Head of caudate nucleus (tissue), 42 donors: ENCODE data around the gene SCYGR8.

Experiments used
- DNase-seq, 42 donors: peaks; one replicate each; pipeline versions ENCODE4 v3.0.0 to v3.0.0-alpha.2; 2020 to 2021; ENCODE audit warnings: mixed read lengths in 7 of 42
- intact Hi-C: fragments of 100-400 bp; cut with DNase I; formaldehyde crosslinking; loops from one replicate; pipeline ENCODE4 v1.15.0; 2022

SCYGR8 gene

DNA sequence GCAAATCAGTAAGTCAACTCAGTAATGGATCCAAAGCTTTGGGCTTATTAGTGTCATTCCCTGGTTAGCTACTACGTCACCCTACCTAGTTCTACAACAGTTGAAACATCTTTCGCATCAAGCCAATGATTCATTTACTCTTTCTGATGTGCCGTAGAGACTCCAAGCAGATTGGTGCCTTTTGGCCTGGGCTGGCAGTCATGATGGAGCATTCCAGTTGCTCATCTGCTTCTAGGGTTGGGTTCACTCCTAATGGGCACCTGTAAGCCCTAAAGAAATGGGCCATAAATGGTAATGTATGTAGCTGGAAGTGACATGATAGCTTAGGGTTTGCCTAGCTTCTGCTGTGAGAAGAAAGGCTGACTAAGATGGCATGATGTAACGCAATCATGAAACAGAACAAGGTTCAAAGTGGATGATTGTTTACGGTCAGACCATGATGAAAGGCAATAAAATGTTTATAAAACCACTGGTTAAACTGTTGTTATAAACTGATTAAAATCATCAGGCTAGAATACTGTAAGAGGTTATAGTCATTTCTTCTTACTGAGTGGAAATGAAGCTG lies 47.5 kb downstream of the SCYGR8 start:
- no peak for DNase-seq
- intact Hi-C loops, result no loop called here
